Neural crest cell (in vitro differentiated cells): ENCODE results near the gene WDR13. TPM values are rescaled to one million over a fixed set of nuclear protein-coding genes. Genes with fewer than 3 reads are reported as not detected.
"Not testable (repeated sequence)": the region's sequence is repeated elsewhere in the genome, so short reads cannot be mapped to it uniquely, and the experiment has no call there.

Experiments
- DNase-seq: peaks from one replicate; pipeline ENCODE4 v3.0.0; 2021; ENCODE audit warnings: low read depth, mixed read lengths, low spot score
- H3K27ac Mint-ChIP-seq: one replicate; pipeline ENCODE4 v1.8.0; 2021; ENCODE audit warnings: mild to moderate bottlenecking, mixed read lengths; ENCODE audit not compliant: unreplicated experiment
- H3K27me3 Mint-ChIP-seq: 2 replicates; pipeline ENCODE4 v1.8.0; 2021; ENCODE audit warnings: low read depth, mild to moderate bottlenecking, mixed read lengths
- H3K36me3 Mint-ChIP-seq: 2 replicates; pipeline ENCODE4 v1.8.0; 2021; ENCODE audit warnings: low read depth, mild to moderate bottlenecking, mixed read lengths
- H3K4me1 Mint-ChIP-seq: 2 replicates; pipeline ENCODE4 v1.8.0; 2021; ENCODE audit warnings: mixed read lengths
- H3K4me3 Mint-ChIP-seq: one replicate; pipeline ENCODE4 v1.8.0; 2021; ENCODE audit warnings: mild to moderate bottlenecking, mixed read lengths
- H3K9me3 Mint-ChIP-seq: 2 replicates; pipeline ENCODE4 v1.8.0; 2021; ENCODE audit warnings: mixed read lengths
- CTCF ChIP-seq: fragments of 200-600 bp; sonication (generic); conservative IDR thresholded peaks from 2 replicates; pipeline ENCODE4 v1.5.0; 2021; ENCODE audit warnings: antibody characterized with exemption, mild to moderate bottlenecking
- total RNA-seq: library from RNA; stranded (reverse); gene quantifications from 2 replicates; pipeline ENCODE4 v1.2.1, GENCODE V29; 2021

The WDR13 gene
- total RNA-seq, 1 donor from 2014 or later, result 75.3 TPM

GRCh38 chrX:48645669-48646068 lies 48.4 kb downstream of the WDR13 start:
- Mint-ChIP-seq H3K27me3 (no peaks in the 10 kb centered on the region), H3K4me1 (peaks cover 4% of the 10 kb centered on the region), H3K36me3 (no peaks in the 10 kb centered on the region), H3K4me3 (no peak overlapping the region), H3K9me3 (no peaks in the 10 kb centered on the region), H3K27ac (no peak overlapping the region)
- TF ChIP-seq CTCF, result no peak
- no peak for DNase-seq

- TF ChIP-seq CTCF, result peak; percentile 41
- Mint-ChIP-seq H3K9me3 (no peaks in the 10 kb centered on the region), H3K27ac (peak overlapping the region; percentile 86), H3K4me1 (peaks cover 4% of the 10 kb centered on the region), H3K27me3 (no peaks in the 10 kb centered on the region), H3K36me3 (no peaks in the 10 kb centered on the region), H3K4me3 (no peak overlapping the region)
- DNase-seq, result no peak
Observed at GRCh38 chrX:48648336-48648751, 51.1 kb downstream of the WDR13 start.

- Mint-ChIP-seq H3K27me3 (peaks cover 4% of the 10 kb centered on the region), H3K9me3 (peaks cover 3% of the 10 kb centered on the region), H3K36me3 (no peaks in the 10 kb centered on the region), H3K4me3 (no peak overlapping the region), H3K4me1 (peaks cover 7% of the 10 kb centered on the region), H3K27ac (no peak overlapping the region)
- DNase-seq, result no peak
- no peak for TF ChIP-seq CTCF
Observed at GRCh38 chrX:48649102-48649501, 51.8 kb downstream of the WDR13 start.

GRCh38 chrX:48652055-48652579 lies 54.8 kb downstream of the WDR13 start:
- H3K36me3 Mint-ChIP-seq, H3K9me3 Mint-ChIP-seq, H3K27ac Mint-ChIP-seq, H3K4me1 Mint-ChIP-seq, DNase-seq, H3K4me3 Mint-ChIP-seq, H3K27me3 Mint-ChIP-seq: not testable (repeated sequence)

GRCh38 chrX:48654746-48655145 lies 57.5 kb downstream of the WDR13 start:
- H3K27ac Mint-ChIP-seq, H3K4me1 Mint-ChIP-seq, H3K9me3 Mint-ChIP-seq, H3K27me3 Mint-ChIP-seq, H3K36me3 Mint-ChIP-seq, H3K4me3 Mint-ChIP-seq, DNase-seq: not testable (repeated sequence)

Other genes with a start within 250 kb of the WDR13 start
- not detected in 2 replicates for gene SSX3, start 240.8 kb upstream of the WDR13 start, total RNA-seq
- gene SSX4, start 214.0 kb upstream of the WDR13 start, total RNA-seq, result not detected in 2 replicates
- gene SSX4B, start 185.5 kb upstream of the WDR13 start, total RNA-seq, result not detected in 2 replicates
- gene SLC38A5, start 127.2 kb upstream of the WDR13 start, total RNA-seq, result 6.5 and 8.8 TPM in 2 replicates
- gene FTSJ1, start 121.3 kb upstream of the WDR13 start, total RNA-seq, result 42.2 and 45.8 TPM in 2 replicates
- 13.0 and 14.2 TPM in 2 replicates for gene PORCN, start 88.5 kb upstream of the WDR13 start, total RNA-seq
- 155 and 168 TPM in 2 replicates for gene EBP, start 75.7 kb upstream of the WDR13 start, total RNA-seq
- 9.1 and 12.0 TPM in 2 replicates for gene TBC1D25, start 57.8 kb upstream of the WDR13 start, total RNA-seq
- 248 and 261 TPM in 2 replicates for gene RBM3, start 23.0 kb upstream of the WDR13 start, total RNA-seq
- gene WAS, start 86.3 kb downstream of the WDR13 start, total RNA-seq, result 0.64 and 0.70 TPM in 2 replicates
- 20.4 and 20.8 TPM in 2 replicates for gene SUV39H1, start 99.2 kb downstream of the WDR13 start, total RNA-seq
- gene GLOD5, start 164.3 kb downstream of the WDR13 start, total RNA-seq, result not detected in 2 replicates
- gene GATA1, start 189.1 kb downstream of the WDR13 start, total RNA-seq, result not detected in 2 replicates
- gene HDAC6, start 204.6 kb downstream of the WDR13 start, total RNA-seq, result 177 and 183 TPM in 2 replicates
- gene ERAS, start 229.0 kb downstream of the WDR13 start, total RNA-seq, result 0.49 and 0.50 TPM in 2 replicates
- 9.3 and 12.7 TPM in 2 replicates for gene PCSK1N, start 238.1 kb downstream of the WDR13 start, total RNA-seq